GM13976 (cell line): ENCODE results near the gene CD3D.

Experiments used
- DNase-seq: peaks from one replicate; pipeline ENCODE4 v3.0.0; 2012; ENCODE audit warnings: low spot score
- in situ Hi-C: fragments of 300-500 bp; cut with MboI; formaldehyde crosslinking; loops from one replicate; pipeline ENCODE4 v1.12.0; 2022; ENCODE audit warnings: low sequenced_read_pairs, mixed read lengths, inconsistent platforms; ENCODE audit not compliant: unreplicated experiment
- TF ChIP-seq, protein P1 (sequence below): IDR thresholded peaks from 2 replicates; pipeline ENCODE4 v1.5.1; 2012; ENCODE audit warnings: borderline replicate concordance, mild to moderate bottlenecking; ENCODE audit not compliant: insufficient read depth; ENCODE audit errors: extremely low read depth, missing control alignments, control extremely low read depth

Gene CD3D

DNA sequence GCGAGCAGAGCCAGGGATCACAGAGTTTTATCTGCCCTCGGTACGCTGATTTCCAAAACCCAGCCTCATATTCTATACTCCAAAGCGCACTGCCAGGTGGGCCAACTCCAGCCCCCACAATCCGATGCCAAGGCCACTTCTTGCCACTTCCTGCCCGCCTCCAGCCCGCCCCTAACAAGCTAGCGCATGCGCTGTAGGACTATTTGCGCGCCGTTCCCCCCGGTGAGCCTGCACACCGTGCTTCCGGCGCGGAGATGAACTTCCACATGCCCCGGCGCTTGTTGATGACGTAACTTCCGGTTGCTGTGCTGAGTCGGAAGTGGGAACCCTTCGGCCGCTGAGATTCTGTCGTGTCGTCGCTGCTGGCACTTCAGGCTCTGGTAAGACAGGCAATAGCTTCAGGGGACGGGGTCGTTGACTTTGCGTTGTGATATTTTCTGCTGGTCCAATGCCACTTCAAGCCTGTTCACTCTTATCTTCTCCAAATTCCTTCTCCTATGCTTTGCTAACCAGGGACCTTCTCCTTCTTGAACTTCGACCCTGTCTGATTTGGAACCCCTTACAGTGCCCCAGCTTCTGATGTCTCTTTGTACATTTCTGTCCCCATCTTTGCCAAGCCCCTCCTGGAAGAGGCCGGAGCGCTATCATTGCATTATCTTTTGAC is 16.9 kb upstream of the CD3D start, which contains the start of gene UBE4A:
TSS of gene UBE4A (plus strand) at position 306 of the 664 bp plus-strand sequence. CDS start 5,481 bp downstream, outside the sequence.
- peak; percentile 88 for DNase-seq
- TF ChIP-seq, protein P1, sequence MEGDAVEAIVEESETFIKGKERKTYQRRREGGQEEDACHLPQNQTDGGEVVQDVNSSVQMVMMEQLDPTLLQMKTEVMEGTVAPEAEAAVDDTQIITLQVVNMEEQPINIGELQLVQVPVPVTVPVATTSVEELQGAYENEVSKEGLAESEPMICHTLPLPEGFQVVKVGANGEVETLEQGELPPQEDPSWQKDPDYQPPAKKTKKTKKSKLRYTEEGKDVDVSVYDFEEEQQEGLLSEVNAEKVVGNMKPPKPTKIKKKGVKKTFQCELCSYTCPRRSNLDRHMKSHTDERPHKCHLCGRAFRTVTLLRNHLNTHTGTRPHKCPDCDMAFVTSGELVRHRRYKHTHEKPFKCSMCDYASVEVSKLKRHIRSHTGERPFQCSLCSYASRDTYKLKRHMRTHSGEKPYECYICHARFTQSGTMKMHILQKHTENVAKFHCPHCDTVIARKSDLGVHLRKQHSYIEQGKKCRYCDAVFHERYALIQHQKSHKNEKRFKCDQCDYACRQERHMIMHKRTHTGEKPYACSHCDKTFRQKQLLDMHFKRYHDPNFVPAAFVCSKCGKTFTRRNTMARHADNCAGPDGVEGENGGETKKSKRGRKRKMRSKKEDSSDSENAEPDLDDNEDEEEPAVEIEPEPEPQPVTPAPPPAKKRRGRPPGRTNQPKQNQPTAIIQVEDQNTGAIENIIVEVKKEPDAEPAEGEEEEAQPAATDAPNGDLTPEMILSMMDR: no peak
- in situ Hi-C loops: loop anchor here (10.0 kb wide), 1 partner anchor 175 kb away; no protein-coding TSS in a partner anchor

DNA sequence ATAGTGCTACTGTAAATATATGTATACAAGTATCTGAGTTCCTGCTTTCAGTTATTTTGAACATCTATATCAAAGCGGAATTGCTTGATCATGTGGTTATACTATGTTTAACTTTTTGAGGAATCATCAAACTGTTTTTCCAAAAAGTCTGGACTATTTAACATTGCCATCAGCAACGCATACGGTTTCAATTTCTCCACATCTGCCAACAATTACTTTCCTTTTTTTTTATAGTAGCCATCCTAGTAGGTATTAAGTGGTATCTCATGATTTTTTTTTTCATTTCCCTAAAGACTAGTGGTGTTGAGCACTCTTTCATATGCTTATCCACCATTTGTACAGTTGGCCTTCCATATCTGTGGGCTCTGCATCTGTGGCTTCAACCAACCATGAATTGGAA is 15.6 kb upstream of the CD3D start:
- in situ Hi-C loops: loop anchor here (10.0 kb wide), 1 partner anchor 173 kb away; no protein-coding TSS in a partner anchor
- TF ChIP-seq, protein P1: no peak

DNA sequence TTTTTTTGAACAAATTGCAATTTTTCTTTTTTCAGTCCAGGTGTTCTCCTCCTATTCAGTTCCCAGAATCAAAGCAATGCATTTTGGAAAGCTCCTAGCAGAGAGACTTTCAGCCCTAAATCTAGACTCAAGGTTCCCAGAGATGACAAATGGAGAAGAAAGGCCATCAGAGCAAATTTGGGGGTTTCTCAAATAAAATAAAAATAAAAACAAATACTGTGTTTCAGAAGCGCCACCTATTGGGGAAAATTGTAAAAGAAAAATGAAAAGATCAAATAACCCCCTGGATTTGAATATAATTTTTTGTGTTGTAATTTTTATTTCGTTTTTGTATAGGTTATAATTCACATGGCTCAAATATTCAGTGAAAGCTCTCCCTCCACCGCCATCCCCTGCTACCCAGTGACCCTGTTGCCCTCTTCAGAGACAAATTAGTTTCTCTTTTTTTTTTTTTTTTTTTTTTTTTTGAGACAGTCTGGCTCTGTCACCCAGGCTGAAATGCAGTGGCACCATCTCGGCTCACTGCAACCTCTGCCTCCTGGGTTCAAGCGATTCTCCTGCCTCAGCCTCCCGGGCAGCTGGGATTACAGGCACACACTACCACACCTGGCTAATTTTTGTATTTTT is 10.7 kb upstream of the CD3D start:
- TF ChIP-seq, protein P1: peak; percentile 21
- in situ Hi-C loops: loop anchor here (10.0 kb wide), 1 partner anchor 168 kb away; no protein-coding TSS in a partner anchor
- peak; percentile 37 for DNase-seq

More for the DNA sequence above, 15.6 kb upstream of the CD3D start:
- DNase-seq: no peak

DNA sequence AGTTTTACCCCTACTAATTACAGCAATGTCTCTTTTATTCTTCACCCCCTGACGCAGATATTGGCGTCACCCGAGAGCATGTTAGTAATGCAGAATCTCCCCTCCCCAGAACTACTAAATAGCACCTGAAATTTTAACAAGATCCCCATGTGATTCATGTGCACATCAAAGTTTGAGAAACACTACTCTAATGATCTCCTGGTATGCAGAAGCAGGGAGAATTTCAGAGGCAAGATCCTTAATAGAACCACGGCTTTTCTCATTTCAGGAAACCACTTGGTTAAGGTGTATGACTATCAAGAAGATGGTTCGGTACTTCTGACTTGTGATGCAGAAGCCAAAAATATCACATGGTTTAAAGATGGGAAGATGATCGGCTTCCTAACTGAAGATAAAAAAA is 7.0 kb upstream of the CD3D start:
- DNase-seq: no peak
- TF ChIP-seq, protein P1: no peak
- in situ Hi-C loops: no loop called here

DNA sequence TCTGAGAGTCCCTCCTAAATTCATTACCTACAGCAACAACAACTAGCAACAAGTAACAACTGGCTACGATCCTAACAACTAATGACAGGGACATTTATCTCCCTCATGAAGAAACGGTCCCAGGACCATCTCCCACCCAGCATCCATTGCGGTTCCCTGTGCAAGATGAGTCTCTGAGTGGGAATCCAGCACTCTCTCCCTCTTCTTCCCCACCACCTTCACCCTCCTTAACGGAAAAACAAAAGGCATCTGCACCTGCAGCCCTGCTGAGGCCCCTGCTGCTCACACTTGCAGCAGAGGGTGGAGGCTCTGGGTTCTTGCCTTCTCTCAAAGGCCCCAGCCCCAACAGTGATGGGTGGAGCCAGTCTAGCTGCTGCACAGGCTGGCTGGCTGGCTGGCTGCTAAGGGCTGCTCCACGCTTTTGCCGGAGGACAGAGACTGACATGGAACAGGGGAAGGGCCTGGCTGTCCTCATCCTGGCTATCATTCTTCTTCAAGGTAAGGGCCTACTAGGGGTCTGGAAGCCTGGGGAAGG is 1.5 kb upstream of the CD3D start, which contains the start of gene CD3G:
TSS of gene CD3G (plus strand) at position 364 of the 535 bp plus-strand sequence. CDS start at position 444, 80 bp downstream.
- DNase-seq: no peak
- TF ChIP-seq, protein P1: no peak
- in situ Hi-C loops: no loop called here

DNA sequence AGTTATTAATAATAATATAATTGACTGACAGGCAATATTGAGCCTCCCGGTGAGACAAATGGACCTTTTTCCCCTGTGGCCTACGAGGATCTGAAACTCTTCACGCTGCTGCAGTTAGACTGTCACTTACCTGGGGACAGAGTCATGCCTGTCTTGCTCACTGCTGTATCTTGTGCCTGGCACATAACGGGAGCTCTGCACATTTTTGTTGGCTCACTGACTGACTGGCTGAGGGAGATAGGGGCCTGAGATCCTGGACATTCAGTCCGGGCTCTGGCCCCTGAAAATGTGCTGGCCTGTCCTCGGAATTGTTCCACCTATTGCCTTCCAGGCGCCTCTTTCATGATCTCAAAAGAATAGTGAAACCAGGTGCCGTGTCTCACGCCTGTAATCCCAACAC is 743 bp upstream of the CD3D start:
- in situ Hi-C loops: no loop called here
- no peak for DNase-seq
- TF ChIP-seq, protein P1: no peak
